GM06990 (cell line): ENCODE measurements around the gene CLCNKB.

Source experiments
- DNase-seq: peaks from one replicate; pipeline ENCODE4 v3.0.0-alpha.2; 2011; ENCODE audit not compliant: insufficient read length; ENCODE audit errors: extremely low read depth
- H3K27me3 ChIP-seq: replicated peaks from 2 replicates; pipeline ENCODE4 v1.6.0; 2011; ENCODE audit warnings: low read length; ENCODE audit not compliant: control insufficient read depth, insufficient read depth
- H3K36me3 ChIP-seq: 2 replicates; pipeline ENCODE4 v1.5.1; 2011; ENCODE audit warnings: low read length; ENCODE audit not compliant: control insufficient read depth, insufficient read depth
- H3K4me3 ChIP-seq: replicated peaks from 2 replicates; pipeline ENCODE4 v1.5.1; 2011; ENCODE audit warnings: low read depth, mild to moderate bottlenecking, control low read depth, low read length
- CTCF ChIP-seq: IDR thresholded peaks from 2 replicates; pipeline ENCODE4 v1.5.1; 2011; ENCODE audit warnings: low read length, control low read depth, mild to moderate bottlenecking, inconsistent platforms; ENCODE audit not compliant: insufficient read depth, poor library complexity, severe bottlenecking

The CLCNKB gene

GRCh38 chr1:16013220-16013907 is 30.2 kb upstream of the CLCNKB start:
- no peak for TF ChIP-seq CTCF

GRCh38 chr1:16013908-16014258 is 29.7 kb upstream of the CLCNKB start:
- no peak for TF ChIP-seq CTCF
- H3K36me3 ChIP-seq = no peaks in the 10 kb centered on the region
- DNase-seq = no peak
- no peaks in the 10 kb centered on the region for H3K27me3 ChIP-seq
- H3K4me3 ChIP-seq = no peak overlapping the region

More at GRCh38 chr1:16013220-16013907, 30.2 kb upstream of the CLCNKB start:
- Histone ChIP-seq H3K4me3 (peak overlapping the region; percentile 22; the same call in 1 of the 2 replicates), H3K27me3 (no peaks in the 10 kb centered on the region), H3K36me3 (no peaks in the 10 kb centered on the region)
- peak; percentile 45 for DNase-seq

GRCh38 chr1:16014509-16015482 is 28.8 kb upstream of the CLCNKB start:
- no peak overlapping the region for H3K4me3 ChIP-seq
- peaks cover 1% of the 10 kb centered on the region; the same call in 1 of the 2 replicates for H3K27me3 ChIP-seq
- no peak for TF ChIP-seq CTCF
- peak; percentile 40 for DNase-seq
- no peaks in the 10 kb centered on the region for H3K36me3 ChIP-seq

- Histone ChIP-seq H3K27me3 (peaks cover 4% of the 10 kb centered on the region; the same call in 1 of the 2 replicates), H3K36me3 (no peaks in the 10 kb centered on the region), H3K4me3 (no peak overlapping the region)
- TF ChIP-seq CTCF = no peak
- DNase-seq = no peak
Observed at GRCh38 chr1:16015491-16015890, 28.1 kb upstream of the CLCNKB start.

DNA sequence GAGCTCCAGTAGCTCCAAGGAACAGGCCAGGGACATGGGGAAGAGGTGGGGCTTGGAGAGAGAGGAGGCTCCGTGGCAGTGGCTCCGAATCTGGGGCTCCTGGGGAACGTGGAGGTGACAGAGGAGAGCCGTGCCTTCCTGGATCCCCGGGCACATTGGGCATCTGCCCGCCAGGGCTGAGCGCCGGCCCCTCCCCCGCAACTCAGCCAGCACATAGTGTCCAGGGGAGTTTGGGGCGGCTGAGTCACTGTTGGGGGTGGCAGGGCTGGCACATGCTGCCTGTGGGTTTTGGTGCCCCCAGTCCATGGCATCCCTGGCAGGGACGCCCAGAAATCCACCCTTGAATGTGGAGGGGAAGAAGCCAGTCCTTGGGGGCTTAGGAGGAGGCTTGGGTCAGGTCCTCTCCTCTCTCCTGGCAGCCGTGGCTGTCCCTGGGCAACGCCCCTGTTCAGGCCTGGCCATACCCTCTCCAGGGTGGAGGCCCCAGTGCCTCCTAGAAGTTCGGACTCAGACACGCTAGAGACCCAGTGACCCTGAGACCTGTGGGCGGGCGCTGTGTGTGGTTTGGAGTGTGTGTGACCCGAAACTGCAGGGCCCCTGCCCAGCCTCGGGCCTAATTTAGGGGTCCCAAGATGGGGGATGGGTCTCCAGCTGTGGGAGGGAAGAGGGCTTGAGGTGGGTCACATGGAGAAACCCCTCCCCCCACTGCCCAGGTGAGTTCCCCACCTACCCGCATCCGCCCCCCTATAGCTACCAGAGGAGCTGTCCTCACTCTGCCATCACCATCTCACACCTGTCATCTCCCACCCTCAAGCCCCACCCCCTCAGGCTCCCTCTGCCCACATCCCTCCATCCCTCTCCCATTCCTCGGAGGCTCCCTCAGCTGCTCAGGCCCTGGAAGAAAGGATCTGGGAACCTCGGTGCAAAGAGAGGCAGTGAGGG is 27.4 kb upstream of the CLCNKB start:
- no peak for DNase-seq

More for the DNA sequence above, 27.4 kb upstream of the CLCNKB start:
- H3K36me3 ChIP-seq = no peaks in the 10 kb centered on the region
- no peak overlapping the region for H3K4me3 ChIP-seq
- H3K27me3 ChIP-seq = peaks cover 4% of the 10 kb centered on the region; the same call in 1 of the 2 replicates
- no peak for TF ChIP-seq CTCF
